HG03060 (cell line): ENCODE measurements around the gene MYO3B.
"Not testable (repeated sequence)": the region's sequence is repeated elsewhere in the genome, so short reads cannot be mapped to it uniquely, and the experiment has no call there.

ENCODE experiments used
- ATAC-seq: cut with Tn5 transposase; IDR thresholded peaks from one replicate; pipeline ENCODE4 v1.9.1; 2021; ENCODE audit warnings: low read depth, moderate number of reproducible peaks; ENCODE audit not compliant: unreplicated experiment

MYO3B gene

GRCh38 chr2:170652637-170653417 lies 474.9 kb downstream of the MYO3B start:
- no peak for ATAC-seq

GRCh38 chr2:170656669-170657068 lies 478.7 kb downstream of the MYO3B start:
- ATAC-seq, result no peak

GRCh38 chr2:170660409-170660808 lies 482.5 kb downstream of the MYO3B start:
- ATAC-seq, result no peak

GRCh38 chr2:170665743-170666142 lies 487.8 kb downstream of the MYO3B start:
- no peak for ATAC-seq

GRCh38 chr2:170669909-170670308 lies 492.0 kb downstream of the MYO3B start:
- no peak for ATAC-seq

GRCh38 chr2:170670651-170671050 lies 492.7 kb downstream of the MYO3B start:
- ATAC-seq, result no peak

GRCh38 chr2:170671079-170671478 lies 493.1 kb downstream of the MYO3B start:
- ATAC-seq, result no peak

- ATAC-seq, result not testable (repeated sequence)
Measured at GRCh38 chr2:170674282-170674681, 496.3 kb downstream of the MYO3B start.

GRCh38 chr2:170675701-170676100 lies 497.8 kb downstream of the MYO3B start:
- ATAC-seq, result no peak

GRCh38 chr2:170679607-170680079 lies 501.7 kb downstream of the MYO3B start:
- ATAC-seq, result no peak

GRCh38 chr2:170680172-170680941 lies 502.4 kb downstream of the MYO3B start:
- ATAC-seq, result peak; percentile 57

- ATAC-seq, result no peak
Measured at GRCh38 chr2:170681311-170681710, 503.4 kb downstream of the MYO3B start.

GRCh38 chr2:170685591-170685990 lies 507.6 kb downstream of the MYO3B start:
- no peak for ATAC-seq

- ATAC-seq, result no peak
Measured at GRCh38 chr2:170689481-170689880, 511.5 kb downstream of the MYO3B start.

- no peak for ATAC-seq
Measured at GRCh38 chr2:170690640-170691039, 512.7 kb downstream of the MYO3B start.

- ATAC-seq, result no peak
Measured at GRCh38 chr2:170694316-170694715, 516.4 kb downstream of the MYO3B start.

GRCh38 chr2:170695521-170696410 lies 517.8 kb downstream of the MYO3B start:
- ATAC-seq, result no peak

- no peak for ATAC-seq
Measured at GRCh38 chr2:170696948-170697347, 519.0 kb downstream of the MYO3B start.

GRCh38 chr2:170701011-170701410 lies 523.1 kb downstream of the MYO3B start:
- no peak for ATAC-seq

GRCh38 chr2:170703776-170704476 lies 526.0 kb downstream of the MYO3B start:
- ATAC-seq, result no peak
